Measurements from ENCODE around the gene CYP3A7. TPM values are rescaled to one million over a fixed set of nuclear protein-coding genes. Genes with fewer than 3 reads are reported as not detected.
"Not testable (repeated sequence)": the region's sequence is repeated elsewhere in the genome, so short reads cannot be mapped to it uniquely, and the experiment has no call there.

CYP3A7 gene
- total and polyA plus RNA-seq, 7 donors: not detected

GRCh38 chr7:99709260-99709659 lies 25.7 kb downstream of the CYP3A7 start:
- TF ChIP-seq CTCF (IDR thresholded peaks at IDR 0.05): no peak
- intact Hi-C loops (cut with DNase I): no loop called here
- H3K4me1 ChIP-seq: no peaks in the 10 kb centered on the region
- H3K9me3 ChIP-seq: peaks cover 17% of the 10 kb centered on the region
- WGBS, 3 donors: 91 to 99% (median 92%) methylated on average over 2 of the region's 2 CpGs
- H3K27me3 ChIP-seq (ENCODE audit: insufficient read depth in 3 of 3, low read length in 2 of 3): no peaks in the 10 kb centered on the region
- DNase-seq (no peak), ATAC-seq (no peak)
- no peak overlapping the region for H3K4me3 ChIP-seq
- H3K36me3 ChIP-seq (ENCODE audit: insufficient read depth in 1 of 2, low read depth in 1 of 2): peaks cover 0 to 17% of the 10 kb centered on the region in 2 donors
- no peak overlapping the region for H3K27ac ChIP-seq

- H3K27ac ChIP-seq: no peak overlapping the region
- intact Hi-C loops (cut with DNase I): no loop called here
- H3K9me3 ChIP-seq: peaks cover 17% of the 10 kb centered on the region
- ATAC-seq (no peak), DNase-seq (no peak)
- H3K36me3 ChIP-seq (ENCODE audit: insufficient read depth in 1 of 2, low read depth in 1 of 2): peaks cover 0 to 17% of the 10 kb centered on the region in 2 donors
- H3K4me1 ChIP-seq: no peaks in the 10 kb centered on the region
- 40 to 79% (median 52%) methylated on average over 1 of the region's 1 CpG for WGBS, 3 donors
- no peaks in the 10 kb centered on the region for H3K27me3 ChIP-seq (ENCODE audit: insufficient read depth in 3 of 3, low read length in 2 of 3)
- no peak for TF ChIP-seq CTCF (IDR thresholded peaks at IDR 0.05)
- no peak overlapping the region for H3K4me3 ChIP-seq
Measured at GRCh38 chr7:99707096-99707495, 27.9 kb downstream of the CYP3A7 start.

GRCh38 chr7:99699946-99700345 lies 35.0 kb downstream of the CYP3A7 start:
- 49 to 68% (median 54%) methylated on average over 5 of the region's 5 CpGs for WGBS, 3 donors

GRCh38 chr7:99698867-99699730 lies 35.9 kb downstream of the CYP3A7 start:
- intact Hi-C loops (cut with DNase I); H3K27ac ChIP-seq; ATAC-seq; H3K4me1 ChIP-seq; H3K4me3 ChIP-seq; H3K9me3 ChIP-seq; DNase-seq; H3K27me3 ChIP-seq (ENCODE audit: insufficient read depth in 3 of 3, low read length in 2 of 3); H3K36me3 ChIP-seq (ENCODE audit: insufficient read depth in 1 of 2, low read depth in 1 of 2): not testable (repeated sequence)
- 33 to 50% (median 44%) methylated on average over 6 of the region's 6 CpGs for WGBS, 3 donors

More at GRCh38 chr7:99699946-99700345, 35.0 kb downstream of the CYP3A7 start:
- H3K27ac ChIP-seq: no peak overlapping the region
- DNase-seq: no peak
- H3K27me3 ChIP-seq (ENCODE audit: insufficient read depth in 3 of 3, low read length in 2 of 3): no peaks in the 10 kb centered on the region
- TF ChIP-seq CTCF (IDR thresholded peaks at IDR 0.05): no peak
- no peaks in the 10 kb centered on the region for H3K4me1 ChIP-seq
- no peak for ATAC-seq
- H3K4me3 ChIP-seq: no peak overlapping the region
- no peaks in the 10 kb centered on the region for H3K9me3 ChIP-seq
- intact Hi-C loops (cut with DNase I): no loop called here
- H3K36me3 ChIP-seq (ENCODE audit: insufficient read depth in 1 of 2, low read depth in 1 of 2): no peaks in the 10 kb centered on the region

- no peaks in the 10 kb centered on the region for H3K4me1 ChIP-seq
- H3K9me3 ChIP-seq: no peaks in the 10 kb centered on the region
- no peak for DNase-seq
- intact Hi-C loops (cut with DNase I): no loop called here
- no peak for ATAC-seq
- H3K27me3 ChIP-seq (ENCODE audit: insufficient read depth in 3 of 3, low read length in 2 of 3): no peaks in the 10 kb centered on the region
- WGBS, 3 donors: 79 to 100% (median 87%) methylated on average over 1 of the region's 1 CpG
- H3K36me3 ChIP-seq (ENCODE audit: insufficient read depth in 1 of 2, low read depth in 1 of 2): no peaks in the 10 kb centered on the region
- TF ChIP-seq CTCF (IDR thresholded peaks at IDR 0.05): no peak
- no peak overlapping the region for H3K27ac ChIP-seq
- H3K4me3 ChIP-seq: no peak overlapping the region
Measured at GRCh38 chr7:99694912-99695304, 40.1 kb downstream of the CYP3A7 start.

Measured in psoas muscle (tissue), 8 donors.